ENCODE measurements around the gene KIF6.

The KIF6 gene

DNA sequence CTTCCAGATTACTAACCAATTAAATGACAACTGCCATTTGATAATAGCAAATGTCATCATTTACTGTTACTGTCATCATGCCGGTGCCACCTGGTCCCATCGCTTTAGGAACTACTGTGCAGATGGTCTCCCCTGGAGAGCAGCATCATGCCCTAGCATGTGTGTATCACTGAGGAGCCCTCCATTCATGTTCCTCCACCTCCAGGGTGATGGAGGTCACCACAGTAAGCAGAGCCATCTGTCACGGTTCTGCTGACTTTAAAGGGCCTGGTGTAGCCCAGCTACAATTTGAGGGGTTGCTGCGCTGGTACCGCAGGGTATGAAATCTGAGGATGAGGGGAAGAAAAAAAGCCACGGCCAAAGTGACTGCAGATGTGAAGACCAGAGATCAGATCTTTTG lies 283.9 kb downstream of the KIF6 start:
- DNase-seq: no peak

DNA sequence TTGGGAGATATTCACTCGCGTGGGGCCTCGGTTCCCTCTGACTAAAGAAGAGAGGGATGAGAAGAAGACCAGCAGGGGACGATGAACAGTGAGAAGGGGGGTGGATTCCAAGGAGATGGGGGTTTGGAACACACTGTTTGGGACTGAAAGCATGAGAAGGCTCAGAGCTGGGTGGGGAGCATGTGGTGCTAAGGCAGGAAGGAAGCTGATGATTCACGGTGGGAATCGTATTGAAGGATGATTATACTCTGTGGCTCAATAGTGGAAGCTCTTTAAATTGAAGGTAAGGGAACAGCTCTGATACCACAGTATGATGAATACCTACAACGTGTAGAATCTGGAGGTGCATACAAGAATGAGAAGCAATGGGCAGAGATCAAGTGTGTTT lies 285.2 kb downstream of the KIF6 start:
- no peak for DNase-seq

- no peak for DNase-seq
These were observed 285.7 kb downstream of the KIF6 start for GRCh38 chr6:39439342-39440038.

- DNase-seq: no peak
These were observed 291.6 kb downstream of the KIF6 start for GRCh38 chr6:39433630-39434029.

DNA sequence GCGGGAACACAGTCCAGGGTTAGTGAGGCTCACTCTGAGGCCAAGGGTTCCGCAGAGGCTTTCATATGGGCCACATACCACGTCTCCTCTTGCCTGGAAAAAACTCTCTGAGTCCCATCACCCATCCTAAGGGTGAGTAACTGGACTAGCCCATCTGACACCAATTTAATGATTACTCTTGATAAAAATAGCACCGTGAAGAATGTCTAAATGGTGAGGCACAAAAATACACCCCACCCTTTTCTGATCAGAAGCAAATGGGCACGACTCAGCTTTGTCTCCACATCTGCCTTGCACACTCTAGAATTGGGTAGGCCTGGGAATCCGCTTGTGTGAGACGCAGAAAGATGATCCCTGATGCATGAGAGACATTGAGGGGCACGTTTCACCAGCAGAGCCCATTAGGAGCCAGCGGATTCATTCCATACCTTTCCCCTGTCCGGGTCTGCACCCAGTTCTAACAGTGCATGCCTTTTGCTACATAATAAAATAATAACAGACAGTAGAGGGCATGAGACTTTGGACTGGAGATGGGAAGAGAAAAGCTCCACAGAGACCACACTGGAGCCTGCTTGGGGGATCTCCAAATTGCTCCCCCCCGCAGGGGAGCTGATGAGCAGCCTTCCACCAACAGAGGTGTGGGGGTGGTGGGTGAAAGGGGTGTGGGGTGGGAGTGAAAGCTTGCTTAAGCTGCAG lies 292.7 kb downstream of the KIF6 start:
- DNase-seq: no peak

GRCh38 chr6:39430871-39431523 lies 294.2 kb downstream of the KIF6 start:
- peak; percentile 14 for DNase-seq

GRCh38 chr6:39430446-39430845 lies 294.8 kb downstream of the KIF6 start:
- no peak for DNase-seq

GRCh38 chr6:39428816-39429215 lies 296.4 kb downstream of the KIF6 start:
- DNase-seq: no peak

GRCh38 chr6:39428152-39428551 lies 297.1 kb downstream of the KIF6 start:
- no peak for DNase-seq

GRCh38 chr6:39426073-39426456 lies 299.1 kb downstream of the KIF6 start:
- no peak for DNase-seq

- no peak for DNase-seq
These were observed 299.7 kb downstream of the KIF6 start for GRCh38 chr6:39425346-39426072.

DNA sequence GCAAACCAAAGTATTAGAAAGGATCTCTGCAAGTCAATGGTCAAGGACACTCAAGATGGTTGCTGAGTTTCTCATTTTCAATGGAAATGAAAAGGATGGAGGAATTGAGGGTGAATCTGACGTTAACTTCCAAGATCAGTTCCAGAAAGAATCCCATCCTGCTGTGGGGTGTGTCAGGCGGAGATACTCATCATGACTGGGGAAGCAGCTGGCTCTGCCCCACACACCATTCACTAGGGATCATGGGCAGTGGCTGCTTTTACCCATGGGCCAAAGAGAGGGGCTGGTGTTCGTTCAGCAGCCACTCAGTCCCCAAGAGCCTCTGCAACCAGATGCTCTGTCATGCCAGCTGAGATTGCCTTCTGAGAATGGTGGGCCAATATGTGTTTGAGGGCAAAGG lies 300.4 kb downstream of the KIF6 start:
- DNase-seq: no peak

DNA sequence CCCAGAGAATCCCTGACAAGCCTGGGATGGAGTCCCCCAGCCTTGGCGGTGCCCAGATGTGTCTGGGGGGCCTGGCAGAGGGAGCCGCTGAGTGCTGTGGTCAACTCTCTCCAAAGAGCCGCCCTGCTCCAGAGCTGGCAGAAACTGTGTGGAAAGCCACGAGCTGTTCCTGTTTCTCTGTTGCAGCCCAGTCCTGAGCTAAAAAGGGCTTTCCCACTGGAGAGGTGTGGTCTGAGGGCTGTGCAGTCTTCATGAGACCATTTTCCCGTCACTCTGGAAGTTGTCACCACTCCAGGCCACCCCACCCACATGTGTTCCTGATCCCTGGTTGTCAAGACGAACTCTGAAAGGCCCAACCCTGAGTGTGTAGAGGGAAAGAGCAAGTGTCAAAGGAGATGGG lies 303.0 kb downstream of the KIF6 start:
- DNase-seq: no peak

GRCh38 chr6:39421383-39422225 lies 303.6 kb downstream of the KIF6 start:
- no peak for DNase-seq

DNA sequence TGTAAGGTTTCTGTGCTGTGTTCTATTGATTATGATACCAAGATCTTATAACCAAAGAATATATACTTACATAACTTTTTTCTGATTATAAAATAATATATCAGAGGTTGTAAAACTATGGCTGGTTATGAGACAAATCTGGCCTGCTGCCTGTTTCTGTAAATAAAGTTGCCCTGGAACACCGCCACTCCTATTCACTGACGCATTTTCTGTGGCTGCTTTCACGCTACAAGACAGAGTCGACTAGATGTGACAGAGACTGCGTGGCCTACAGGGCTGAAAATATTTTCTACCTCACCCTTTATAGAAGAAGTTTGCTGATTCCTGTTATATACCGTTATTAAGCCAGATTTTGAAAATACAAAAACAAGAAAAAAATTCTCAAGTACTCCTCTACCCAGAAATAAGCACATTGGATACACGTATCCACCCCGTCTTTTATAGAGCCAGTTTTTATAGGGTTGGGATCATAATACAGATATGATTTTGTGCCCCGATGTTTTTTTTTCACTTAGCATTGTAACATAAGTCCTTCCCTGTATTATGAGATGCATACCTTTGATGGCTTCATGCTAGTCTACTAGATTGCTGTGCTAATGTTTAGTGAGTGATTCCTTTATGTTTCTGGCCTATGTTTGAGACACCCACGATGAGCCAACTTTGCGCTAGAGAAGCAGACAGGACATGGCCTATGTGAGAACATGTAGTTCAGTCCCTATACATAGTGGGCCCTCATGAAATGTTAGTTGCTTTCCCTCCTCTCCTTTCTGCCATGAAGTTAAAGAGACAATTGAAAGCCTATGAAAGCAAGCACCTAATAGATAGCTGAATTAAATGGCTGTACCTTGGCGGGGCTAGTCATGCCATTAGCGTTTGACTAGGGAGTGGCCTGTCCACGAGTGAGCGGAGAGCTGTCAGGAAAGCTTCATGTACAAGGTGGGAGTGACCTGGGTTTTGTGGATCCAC lies 304.6 kb downstream of the KIF6 start:
- no peak for DNase-seq

DNA sequence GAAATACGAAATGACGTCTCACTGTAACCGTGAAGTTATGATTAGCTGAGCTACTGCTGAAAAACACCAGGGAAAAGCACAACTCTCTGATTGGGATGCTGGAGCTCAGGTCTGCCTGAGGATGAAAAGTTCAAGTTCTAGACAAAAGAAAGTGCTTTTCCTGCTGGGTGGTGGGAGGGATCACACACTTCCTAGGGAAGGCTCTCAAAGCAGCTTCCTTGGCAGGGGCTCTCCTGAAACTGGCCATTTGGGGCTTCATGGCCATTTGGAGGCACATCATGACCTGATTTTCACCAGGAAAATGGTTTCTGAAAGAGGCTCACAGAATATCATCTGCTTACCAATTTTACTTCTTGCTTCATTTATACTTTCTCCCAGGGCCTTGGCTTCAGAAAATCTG lies 305.6 kb downstream of the KIF6 start:
- DNase-seq: no peak

- DNase-seq: no peak
These were observed 307.8 kb downstream of the KIF6 start for GRCh38 chr6:39417440-39417839.

GRCh38 chr6:39416728-39417127 lies 308.5 kb downstream of the KIF6 start:
- no peak for DNase-seq

DNA sequence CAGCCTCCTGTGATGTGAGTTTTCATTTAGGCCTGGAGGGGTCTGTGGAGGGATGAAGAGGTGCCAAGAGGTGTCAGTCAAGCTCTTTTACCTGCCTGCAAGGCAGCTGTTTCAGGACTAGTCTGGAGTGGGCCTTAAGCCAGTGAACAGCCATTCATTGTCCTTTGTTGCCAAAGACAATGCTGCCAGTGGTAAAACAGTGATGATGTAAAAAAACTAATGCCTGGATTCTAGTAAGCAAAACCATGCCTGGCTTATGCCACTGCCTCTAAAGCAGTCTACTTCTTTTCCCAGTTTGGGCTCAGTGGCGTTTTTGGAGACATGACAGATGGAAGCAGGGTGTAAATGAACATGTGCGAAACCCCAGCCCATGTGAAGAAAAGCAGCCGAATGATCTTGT lies 309.2 kb downstream of the KIF6 start:
- no peak for DNase-seq

DNA sequence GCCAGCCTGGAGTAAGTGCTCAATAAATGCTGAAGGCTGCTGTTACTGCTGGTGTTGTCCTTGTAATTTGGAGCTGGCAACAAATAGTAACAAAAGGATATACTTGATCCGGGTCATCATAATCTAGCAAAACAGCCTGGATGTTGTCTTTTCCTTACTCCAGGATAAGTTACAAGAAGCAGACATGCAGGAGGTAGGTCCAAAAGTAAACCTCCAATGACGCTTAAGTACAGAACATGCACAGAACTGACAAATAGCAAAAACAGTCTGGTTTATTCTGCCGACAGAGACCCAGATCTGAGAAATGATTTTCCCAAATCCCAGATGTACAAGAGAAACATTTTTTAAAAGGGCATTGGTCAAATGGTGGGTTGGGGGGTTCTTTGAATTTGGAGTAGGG lies 309.7 kb downstream of the KIF6 start:
- DNase-seq: no peak

DNA sequence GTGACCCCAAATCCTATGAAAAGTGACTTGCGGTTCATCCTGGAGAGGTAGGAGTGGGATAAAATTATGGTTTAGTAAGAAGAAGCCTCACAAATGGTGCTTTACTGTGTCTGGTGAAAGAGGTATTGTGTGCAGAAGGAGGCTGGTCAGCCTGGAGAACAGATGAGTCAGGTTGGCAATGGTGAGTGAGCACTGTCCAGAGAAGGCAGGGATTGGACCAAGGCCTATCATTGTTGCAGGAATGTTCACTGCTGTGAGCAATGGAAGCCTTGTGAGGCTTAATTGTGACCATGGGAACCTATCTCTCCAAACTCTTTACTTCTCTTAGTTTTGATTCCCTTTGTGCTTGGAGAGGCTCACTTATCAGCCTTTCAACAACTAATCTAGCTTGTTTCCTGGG lies 313.7 kb downstream of the KIF6 start:
- no peak for DNase-seq

DNA sequence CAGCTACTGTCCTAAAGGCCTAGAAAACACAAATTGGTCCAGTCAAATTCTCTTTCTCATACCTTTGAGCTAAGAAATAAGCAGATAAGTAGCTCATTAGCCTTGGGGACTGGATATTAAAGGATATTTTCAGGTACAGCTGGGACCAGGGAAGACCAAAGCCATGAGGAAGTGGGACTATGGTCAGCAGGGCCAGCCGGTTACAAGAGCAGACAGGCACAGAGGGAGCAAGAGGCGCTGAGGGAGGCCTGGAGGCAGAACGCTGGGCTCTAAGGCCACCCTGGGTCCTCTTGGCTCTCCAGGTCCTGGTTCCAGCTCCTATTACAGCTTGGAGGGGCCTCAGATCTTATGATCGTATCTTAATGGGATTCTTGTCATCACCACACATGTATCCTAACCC lies 314.2 kb downstream of the KIF6 start:
- DNase-seq: no peak
